ENCODE results near the gene DPH7.

The DPH7 gene

DNA sequence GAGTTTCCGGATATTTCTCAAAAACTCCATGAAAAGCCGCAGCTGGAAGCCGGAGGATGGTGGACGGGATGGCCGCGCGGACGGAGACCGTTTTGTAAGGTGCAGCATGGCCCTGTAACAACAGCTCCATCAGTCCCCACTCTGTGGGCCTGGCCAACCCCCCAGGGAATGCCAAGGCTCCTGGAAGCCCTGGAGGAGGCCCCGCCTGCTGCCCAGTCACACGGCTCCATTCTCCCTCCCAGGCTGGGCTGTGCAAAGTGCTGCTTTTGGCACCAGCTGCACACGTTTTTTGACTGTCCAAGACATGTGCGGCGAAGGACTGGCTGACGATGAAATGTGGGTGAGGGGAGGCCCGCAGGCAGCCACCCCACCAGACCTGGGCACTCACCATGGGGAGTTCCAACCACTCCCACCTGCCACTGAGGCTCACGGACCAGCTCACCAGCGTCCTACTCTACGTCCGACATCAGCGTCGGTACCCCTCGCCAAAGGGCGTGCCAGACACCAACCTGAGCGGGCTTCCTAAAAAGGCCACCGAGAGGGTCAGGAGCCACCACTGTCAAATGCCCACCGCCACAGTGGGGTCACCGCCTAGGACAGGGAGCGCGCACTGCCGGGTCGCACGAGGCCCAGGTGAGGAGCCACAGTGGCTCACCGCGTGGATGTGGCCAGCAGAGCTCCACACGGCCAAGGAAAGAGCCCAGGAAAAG is 55.8 kb downstream of the DPH7 start:
- H3K79me1 ChIP-seq (ENCODE audit: low read length) = no peaks in the 10 kb centered on the region
- no peak overlapping the region for H4K91ac ChIP-seq (ENCODE audit: low read depth, low read length)
- no peak overlapping the region for H2BK120ac ChIP-seq (ENCODE audit: insufficient read depth, low read length, poor library complexity)
- WGBS (ENCODE audit: extremely low coverage, insufficient coverage, insufficient read length) = no CpG with 5 or more reads among the region's 36 CpGs
- H3K79me2 ChIP-seq (ENCODE audit: control insufficient read depth, insufficient read depth, low read length, poor library complexity) = no peaks in the 10 kb centered on the region
- peak overlapping the region; percentile 28 for H3K4me3 ChIP-seq (ENCODE audit: low read depth, low read length)
- H3K9me3 ChIP-seq (ENCODE audit: insufficient read depth, low read depth, low read length) = peaks cover 5% of the 10 kb centered on the region
- no peak overlapping the region for H2BK12ac ChIP-seq (ENCODE audit: low read length)
- no peaks in the 10 kb centered on the region for H3K36me3 ChIP-seq (ENCODE audit: control insufficient read depth in 1 of 2, insufficient read depth in 2 of 2, low read length in 2 of 2)
- H3K18ac ChIP-seq (ENCODE audit: low read length) = no peak overlapping the region
- no peak overlapping the region for H3K14ac ChIP-seq (ENCODE audit: low read length)
- H2AK5ac ChIP-seq (ENCODE audit: low read length) = no peak overlapping the region
- H3K4me2 ChIP-seq (ENCODE audit: low read length) = no peak overlapping the region
- no peak for DNase-seq
- no peaks in the 10 kb centered on the region for H3K27me3 ChIP-seq (ENCODE audit: insufficient read depth, low read length)
- H3K9ac ChIP-seq (ENCODE audit: low read length) = no peak overlapping the region
- H3K4me1 ChIP-seq (ENCODE audit: control insufficient read depth in 1 of 2, insufficient read depth in 2 of 2, low read length in 2 of 2) = no peaks in the 10 kb centered on the region
- H3K27ac ChIP-seq (ENCODE audit: low read depth, low read length) = no peak overlapping the region
- H3K23ac ChIP-seq (ENCODE audit: low read length) = no peak overlapping the region
- no peak overlapping the region for H3K4ac ChIP-seq (ENCODE audit: low read depth, low read length)
- no peak overlapping the region for H2AFZ ChIP-seq (ENCODE audit: insufficient read depth, low read length, poor library complexity)
- H4K8ac ChIP-seq (ENCODE audit: low read depth, low read length) = no peak overlapping the region
- H4K12ac ChIP-seq (ENCODE audit: low read depth, low read length) = no peak overlapping the region
- no peak overlapping the region for H2BK5ac ChIP-seq (ENCODE audit: low read depth, low read length, poor library complexity)

DNA sequence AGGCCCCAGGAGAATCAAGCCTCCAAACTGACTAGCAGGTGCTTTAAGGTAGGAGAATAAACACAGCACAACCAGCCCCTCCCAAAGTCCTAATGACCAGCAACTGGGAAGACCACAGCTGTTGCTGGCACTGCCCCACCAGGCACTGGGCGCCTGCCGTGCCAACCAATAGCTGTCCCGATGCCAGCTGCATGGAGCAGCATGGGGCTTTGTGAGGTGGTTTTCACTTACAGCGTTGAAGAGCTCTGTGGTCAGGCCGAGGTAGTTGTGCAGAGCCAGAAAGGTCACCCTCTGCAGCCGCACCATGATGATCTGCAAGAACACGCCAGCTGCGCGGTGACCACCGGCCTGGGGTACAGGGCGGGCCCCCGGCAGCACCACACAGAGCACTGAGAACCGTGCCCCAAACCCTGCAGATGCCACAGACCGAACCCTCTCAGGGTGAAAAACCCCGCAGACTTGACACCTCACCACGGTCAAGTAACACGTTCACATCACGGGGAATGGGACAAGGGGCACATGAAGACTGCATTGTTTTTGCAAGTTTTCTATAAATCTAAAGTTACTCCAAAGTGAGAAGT is 57.2 kb downstream of the DPH7 start:
- DNase-seq = no peak
- no peak overlapping the region for H3K4me3 ChIP-seq (ENCODE audit: low read depth, low read length)
- H2AK5ac ChIP-seq (ENCODE audit: low read length) = no peak overlapping the region
- peaks cover 5% of the 10 kb centered on the region for H3K9me3 ChIP-seq (ENCODE audit: insufficient read depth, low read depth, low read length)
- no peak overlapping the region for H2BK120ac ChIP-seq (ENCODE audit: insufficient read depth, low read length, poor library complexity)
- H4K8ac ChIP-seq (ENCODE audit: low read depth, low read length) = no peak overlapping the region
- no peak overlapping the region for H3K14ac ChIP-seq (ENCODE audit: low read length)
- no peak overlapping the region for H3K9ac ChIP-seq (ENCODE audit: low read length)
- H2BK12ac ChIP-seq (ENCODE audit: low read length) = no peak overlapping the region
- H3K27me3 ChIP-seq (ENCODE audit: insufficient read depth, low read length) = no peaks in the 10 kb centered on the region
- H2BK5ac ChIP-seq (ENCODE audit: low read depth, low read length, poor library complexity) = no peak overlapping the region
- no peak overlapping the region for H3K23ac ChIP-seq (ENCODE audit: low read length)
- no peak overlapping the region for H4K91ac ChIP-seq (ENCODE audit: low read depth, low read length)
- H3K79me1 ChIP-seq (ENCODE audit: low read length) = no peaks in the 10 kb centered on the region
- no peaks in the 10 kb centered on the region for H3K79me2 ChIP-seq (ENCODE audit: control insufficient read depth, insufficient read depth, low read length, poor library complexity)
- no peak overlapping the region for H3K4me2 ChIP-seq (ENCODE audit: low read length)
- no peak overlapping the region for H3K4ac ChIP-seq (ENCODE audit: low read depth, low read length)
- no peak overlapping the region for H4K12ac ChIP-seq (ENCODE audit: low read depth, low read length)
- H3K4me1 ChIP-seq (ENCODE audit: control insufficient read depth in 1 of 2, insufficient read depth in 2 of 2, low read length in 2 of 2) = no peaks in the 10 kb centered on the region
- H3K18ac ChIP-seq (ENCODE audit: low read length) = no peak overlapping the region
- no peak overlapping the region for H3K27ac ChIP-seq (ENCODE audit: low read depth, low read length)
- no peak overlapping the region for H2AFZ ChIP-seq (ENCODE audit: insufficient read depth, low read length, poor library complexity)
- no peaks in the 10 kb centered on the region for H3K36me3 ChIP-seq (ENCODE audit: control insufficient read depth in 1 of 2, insufficient read depth in 2 of 2, low read length in 2 of 2)
- no CpG with 5 or more reads among the region's 18 CpGs for WGBS (ENCODE audit: extremely low coverage, insufficient coverage, insufficient read length)

- Histone ChIP-seq H4K8ac (ENCODE audit: low read depth, low read length) (no peak overlapping the region), H3K23ac (ENCODE audit: low read length) (no peak overlapping the region), H3K4me3 (ENCODE audit: low read depth, low read length) (no peak overlapping the region), H2BK5ac (ENCODE audit: low read depth, low read length, poor library complexity) (no peak overlapping the region), H3K4me2 (ENCODE audit: low read length) (no peak overlapping the region), H3K36me3 (ENCODE audit: control insufficient read depth in 1 of 2, insufficient read depth in 2 of 2, low read length in 2 of 2) (no peaks in the 10 kb centered on the region), H2AFZ (ENCODE audit: insufficient read depth, low read length, poor library complexity) (no peak overlapping the region), H4K12ac (ENCODE audit: low read depth, low read length) (no peak overlapping the region), H2AK5ac (ENCODE audit: low read length) (no peak overlapping the region), H3K4ac (ENCODE audit: low read depth, low read length) (no peak overlapping the region), H3K9me3 (ENCODE audit: insufficient read depth, low read depth, low read length) (peaks cover 5% of the 10 kb centered on the region), H3K27me3 (ENCODE audit: insufficient read depth, low read length) (no peaks in the 10 kb centered on the region), H3K79me2 (ENCODE audit: control insufficient read depth, insufficient read depth, low read length, poor library complexity) (no peaks in the 10 kb centered on the region), H3K4me1 (ENCODE audit: control insufficient read depth in 1 of 2, insufficient read depth in 2 of 2, low read length in 2 of 2) (no peaks in the 10 kb centered on the region), H3K14ac (ENCODE audit: low read length) (no peak overlapping the region), H3K9ac (ENCODE audit: low read length) (no peak overlapping the region), H3K18ac (ENCODE audit: low read length) (no peak overlapping the region), H3K27ac (ENCODE audit: low read depth, low read length) (no peak overlapping the region), H3K79me1 (ENCODE audit: low read length) (no peaks in the 10 kb centered on the region), H2BK12ac (ENCODE audit: low read length) (no peak overlapping the region), H2BK120ac (ENCODE audit: insufficient read depth, low read length, poor library complexity) (no peak overlapping the region), H4K91ac (ENCODE audit: low read depth, low read length) (no peak overlapping the region)
- no CpG with 5 or more reads among the region's 30 CpGs for WGBS (ENCODE audit: extremely low coverage, insufficient coverage, insufficient read length)
- DNase-seq = no peak
These were observed 57.9 kb downstream of the DPH7 start for GRCh38 chr9:137520614-137521404.

DNA sequence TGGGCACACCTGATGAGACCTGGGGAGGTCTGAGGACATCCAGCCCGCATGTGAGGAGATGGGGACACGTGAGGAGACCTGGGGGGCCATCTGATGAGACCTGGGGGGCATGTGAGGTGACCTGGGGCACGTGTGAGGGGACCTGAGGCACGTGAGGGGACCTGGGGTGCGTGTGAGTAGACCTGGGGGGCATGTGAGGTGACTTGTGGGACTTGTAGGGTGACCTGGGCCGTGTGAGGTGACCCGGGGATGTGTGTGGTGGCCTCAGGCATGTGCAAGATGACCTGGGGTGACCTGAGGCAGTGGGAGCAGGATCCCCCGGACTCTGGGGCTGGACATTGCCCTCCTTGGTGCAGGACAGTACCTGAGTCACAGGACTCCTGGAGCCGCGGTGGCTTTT is 59.2 kb downstream of the DPH7 start:
- H2BK5ac ChIP-seq (ENCODE audit: low read depth, low read length, poor library complexity) = no peak overlapping the region
- no peaks in the 10 kb centered on the region for H3K79me2 ChIP-seq (ENCODE audit: control insufficient read depth, insufficient read depth, low read length, poor library complexity)
- H3K27ac ChIP-seq (ENCODE audit: low read depth, low read length) = no peak overlapping the region
- H2AK5ac ChIP-seq (ENCODE audit: low read length) = no peak overlapping the region
- H3K27me3 ChIP-seq (ENCODE audit: insufficient read depth, low read length) = no peaks in the 10 kb centered on the region
- H3K79me1 ChIP-seq (ENCODE audit: low read length) = no peaks in the 10 kb centered on the region
- WGBS (ENCODE audit: extremely low coverage, insufficient coverage, insufficient read length) = no CpG with 5 or more reads among the region's 10 CpGs
- no peak overlapping the region for H3K14ac ChIP-seq (ENCODE audit: low read length)
- H3K23ac ChIP-seq (ENCODE audit: low read length) = no peak overlapping the region
- H3K4ac ChIP-seq (ENCODE audit: low read depth, low read length) = no peak overlapping the region
- no peak overlapping the region for H4K8ac ChIP-seq (ENCODE audit: low read depth, low read length)
- H3K9ac ChIP-seq (ENCODE audit: low read length) = no peak overlapping the region
- H2AFZ ChIP-seq (ENCODE audit: insufficient read depth, low read length, poor library complexity) = no peak overlapping the region
- no peak overlapping the region for H4K12ac ChIP-seq (ENCODE audit: low read depth, low read length)
- H3K18ac ChIP-seq (ENCODE audit: low read length) = no peak overlapping the region
- no peak overlapping the region for H4K91ac ChIP-seq (ENCODE audit: low read depth, low read length)
- no peak for DNase-seq
- H3K36me3 ChIP-seq (ENCODE audit: control insufficient read depth in 1 of 2, insufficient read depth in 2 of 2, low read length in 2 of 2) = no peaks in the 10 kb centered on the region
- H2BK12ac ChIP-seq (ENCODE audit: low read length) = no peak overlapping the region
- H3K4me3 ChIP-seq (ENCODE audit: low read depth, low read length) = no peak overlapping the region
- no peak overlapping the region for H3K4me2 ChIP-seq (ENCODE audit: low read length)
- H3K9me3 ChIP-seq (ENCODE audit: insufficient read depth, low read depth, low read length) = peaks cover 5% of the 10 kb centered on the region
- no peaks in the 10 kb centered on the region for H3K4me1 ChIP-seq (ENCODE audit: control insufficient read depth in 1 of 2, insufficient read depth in 2 of 2, low read length in 2 of 2)
- H2BK120ac ChIP-seq (ENCODE audit: insufficient read depth, low read length, poor library complexity) = no peak overlapping the region
